CD14-positive monocyte (primary cell): ENCODE results near the gene TAF11L4. TPM values are rescaled to one million over a fixed set of nuclear protein-coding genes. Genes with fewer than 3 reads are reported as not detected.
A peak's percentile ranks its signal among the peaks of the same experiment; 100 is the strongest.

Source experiments
- DNase-seq, 3 donors: peaks; one replicate each; pipeline ENCODE4 v3.0.0-alpha.2; 2011 to 2022
- H2AFZ ChIP-seq: 2 replicates; pipeline ENCODE4 v1.6.0; 2012; ENCODE audit warnings: mild to moderate bottlenecking, low read depth, low read length, inconsistent platforms; ENCODE audit not compliant: insufficient read depth, poor library complexity, severe bottlenecking
- H3K27ac ChIP-seq, 2 donors: 1 replicate in 1 of 2; 2 replicates in 1 of 2; pipeline ENCODE4 v1.5.1; 2012 to 2013; ENCODE audit warnings: low read length in 2 of 2, control low read depth in 1 of 2, inconsistent platforms in 1 of 2, low read depth in 1 of 2, mild to moderate bottlenecking in 1 of 2
- H3K27me3 ChIP-seq, 2 donors: one replicate each; pipeline versions ENCODE4 v1.6.0 to v1.6.1; 2011 to 2013; ENCODE audit warnings: low read length in 2 of 2; ENCODE audit not compliant: control insufficient read depth in 2 of 2, insufficient read depth in 2 of 2
- H3K36me3 ChIP-seq, 2 donors: replicated peaks in 1 of 2; 1 replicate in 1 of 2; 2 replicates in 1 of 2; pipeline versions ENCODE4 v1.5.1 to v1.6.1; 2012 to 2013; ENCODE audit warnings: low read length in 2 of 2, control low read depth in 1 of 2, inconsistent platforms in 1 of 2, mild to moderate bottlenecking in 1 of 2; ENCODE audit not compliant: insufficient read depth in 2 of 2, control insufficient read depth in 1 of 2
- H3K4me1 ChIP-seq, 2 donors: 1 replicate in 1 of 2; 2 replicates in 1 of 2; pipeline versions ENCODE4 v1.5.1 to v1.6.1; 2012 to 2013; ENCODE audit warnings: low read length in 2 of 2, control low read depth in 1 of 2, inconsistent platforms in 1 of 2, mild to moderate bottlenecking in 1 of 2, moderate library complexity in 1 of 2; ENCODE audit not compliant: insufficient read depth in 2 of 2, control insufficient read depth in 1 of 2
- H3K4me2 ChIP-seq: replicated peaks from 2 replicates; pipeline ENCODE3; 2012; ENCODE audit warnings: low read length, moderate library complexity, mild to moderate bottlenecking; ENCODE audit not compliant: poor library complexity, severe bottlenecking; ENCODE audit errors: extremely low read depth
- H3K4me3 ChIP-seq, 3 experiments: fragments of 200-600 bp in 1 of 3; sonication (generic) in 1 of 3; replicated peaks in 1 of 3; 1 replicate in 2 of 3; 2 replicates in 1 of 3; pipeline ENCODE4 v1.5.1; 2011 to 2013; ENCODE audit warnings: low read length in 3 of 3, mild to moderate bottlenecking in 3 of 3, control low read depth in 2 of 3, low read depth in 2 of 3, inconsistent platforms in 1 of 3, moderate library complexity in 1 of 3
- H3K79me2 ChIP-seq: 2 replicates; pipeline ENCODE4 v1.6.0; 2012; ENCODE audit warnings: mild to moderate bottlenecking, control low read depth, inconsistent platforms, low read length, moderate library complexity; ENCODE audit not compliant: insufficient read depth
- H3K9ac ChIP-seq: 2 replicates; pipeline ENCODE4 v1.6.0; 2017; ENCODE audit warnings: low read length, mild to moderate bottlenecking; ENCODE audit not compliant: insufficient read depth, poor library complexity, severe bottlenecking
- H3K9me3 ChIP-seq, 2 donors: replicated peaks in 1 of 2; 1 replicate in 1 of 2; 2 replicates in 1 of 2; pipeline versions ENCODE4 v1.5.1 to v1.6.1; 2012 to 2013; ENCODE audit warnings: low read length in 2 of 2, control low read depth in 1 of 2; ENCODE audit not compliant: control insufficient read depth in 1 of 2, insufficient read depth in 1 of 2
- H4K20me1 ChIP-seq: 2 replicates; pipeline ENCODE4 v1.6.0; 2012; ENCODE audit warnings: mild to moderate bottlenecking, low read length, control low read depth, moderate library complexity; ENCODE audit not compliant: insufficient read depth
- H3K27ac Mint-ChIP-seq, 7 donors: one replicate each; pipeline ENCODE4 v1.8.0; 2020; ENCODE audit warnings: mild to moderate bottlenecking in 7 of 7, mixed read lengths in 7 of 7, moderate library complexity in 6 of 7, inconsistent platforms in 2 of 7
- H3K27me3 Mint-ChIP-seq, 3 donors: one replicate each; pipeline ENCODE4 v1.8.0; 2021 to 2022; ENCODE audit warnings: low read depth in 3 of 3, mild to moderate bottlenecking in 3 of 3, mixed read lengths in 3 of 3, moderate library complexity in 3 of 3, inconsistent platforms in 1 of 3
- H3K36me3 Mint-ChIP-seq, 2 donors: one replicate each; pipeline ENCODE4 v1.8.0; 2020; ENCODE audit warnings: mixed read lengths in 2 of 2, inconsistent platforms in 1 of 2, mild to moderate bottlenecking in 1 of 2
- H3K4me1 Mint-ChIP-seq: one replicate; pipeline ENCODE4 v1.8.0; 2020; ENCODE audit warnings: mild to moderate bottlenecking, mixed read lengths
- H3K4me3 Mint-ChIP-seq, 2 donors: one replicate each; pipeline ENCODE4 v1.8.0; 2020; ENCODE audit warnings: mild to moderate bottlenecking in 2 of 2, mixed read lengths in 2 of 2, moderate library complexity in 1 of 2
- H3K9me3 Mint-ChIP-seq, 7 donors: one replicate each; pipeline ENCODE4 v1.8.0; 2020 to 2022; ENCODE audit warnings: mixed read lengths in 7 of 7, mild to moderate bottlenecking in 6 of 7, moderate library complexity in 6 of 7, inconsistent platforms in 2 of 7
- WGBS: methylation state at CpG from one replicate; pipeline ENCODE4 v1.1.5; 2013; ENCODE audit warnings: missing lambda C conversion rate; ENCODE audit not compliant: insufficient coverage; 5-methylcytosine and 5-hydroxymethylcytosine counted together
- intact Hi-C, 2 donors: fragments of 100-400 bp; cut with micrococcal nuclease; formaldehyde crosslinking; loops; one replicate each; pipeline versions ENCODE4 v1.15.0 to v1.15.1; 2023
- polyA plus RNA-seq, 3 donors: library from polyadenylated mRNA; depleted of rRNA in 1 of 3; unstranded in 2 of 3; stranded (reverse) in 1 of 3; fragments of 300-500 nt in 2 of 3; fragments of >200 nt in 1 of 3; fragmentation: Illumina TruSeq in 2 of 3; gene quantifications; 1 replicate in 2 of 3; 2 replicates in 1 of 3; pipeline ENCODE4 v1.2.3, GENCODE V29; 2012 to 2021
- TF ChIP-seq, protein P1 (sequence below): fragments of 200-600 bp; IDR thresholded peaks from one replicate; pipeline ENCODE4 v1.8.0; 2022; ENCODE audit warnings: antibody characterized with exemption, mild to moderate bottlenecking

TAF11L4 gene
- polyA plus RNA-seq, 3 donors, result not detected

- H3K9me3 Mint-ChIP-seq, result no peaks in the 10 kb centered on the region
- TF ChIP-seq, protein P1, sequence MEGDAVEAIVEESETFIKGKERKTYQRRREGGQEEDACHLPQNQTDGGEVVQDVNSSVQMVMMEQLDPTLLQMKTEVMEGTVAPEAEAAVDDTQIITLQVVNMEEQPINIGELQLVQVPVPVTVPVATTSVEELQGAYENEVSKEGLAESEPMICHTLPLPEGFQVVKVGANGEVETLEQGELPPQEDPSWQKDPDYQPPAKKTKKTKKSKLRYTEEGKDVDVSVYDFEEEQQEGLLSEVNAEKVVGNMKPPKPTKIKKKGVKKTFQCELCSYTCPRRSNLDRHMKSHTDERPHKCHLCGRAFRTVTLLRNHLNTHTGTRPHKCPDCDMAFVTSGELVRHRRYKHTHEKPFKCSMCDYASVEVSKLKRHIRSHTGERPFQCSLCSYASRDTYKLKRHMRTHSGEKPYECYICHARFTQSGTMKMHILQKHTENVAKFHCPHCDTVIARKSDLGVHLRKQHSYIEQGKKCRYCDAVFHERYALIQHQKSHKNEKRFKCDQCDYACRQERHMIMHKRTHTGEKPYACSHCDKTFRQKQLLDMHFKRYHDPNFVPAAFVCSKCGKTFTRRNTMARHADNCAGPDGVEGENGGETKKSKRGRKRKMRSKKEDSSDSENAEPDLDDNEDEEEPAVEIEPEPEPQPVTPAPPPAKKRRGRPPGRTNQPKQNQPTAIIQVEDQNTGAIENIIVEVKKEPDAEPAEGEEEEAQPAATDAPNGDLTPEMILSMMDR, result no peak
Observed at GRCh38 chr5:17477573-17478265, 43.9 kb upstream of the TAF11L4 start.

DNA sequence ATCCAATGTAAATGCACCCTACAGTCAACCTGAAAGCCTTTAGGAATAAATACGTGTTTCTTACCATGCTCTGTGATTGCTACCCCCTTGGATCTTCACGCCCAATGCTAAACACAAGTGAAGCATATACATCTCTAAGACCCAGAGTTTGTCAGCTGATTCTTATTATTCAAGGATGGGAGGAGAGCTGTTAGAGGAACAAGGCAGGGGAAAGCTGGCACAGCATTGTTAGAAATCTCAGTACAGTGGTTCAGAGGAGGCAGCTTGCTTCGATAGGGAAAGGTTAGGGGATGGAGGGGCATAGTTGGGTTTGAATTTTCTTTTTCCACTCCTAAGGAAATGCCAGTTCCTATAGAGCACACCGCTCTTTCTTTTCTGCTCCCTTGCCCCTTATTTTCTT, 40.2 kb upstream of the TAF11L4 start:
- H3K27me3 ChIP-seq, result no peaks in the 10 kb centered on the region
- no peak overlapping the region for H3K4me2 ChIP-seq
- no peak overlapping the region for H3K27ac ChIP-seq
- TF ChIP-seq, protein P1, result no peak
- peaks cover 8% of the 10 kb centered on the region for H3K4me1 Mint-ChIP-seq
- no peaks in the 10 kb centered on the region for H3K36me3 Mint-ChIP-seq
- H2AFZ ChIP-seq, result no peak overlapping the region
- H3K27ac Mint-ChIP-seq, result no peak overlapping the region
- H3K4me1 ChIP-seq, result no peaks in the 10 kb centered on the region
- no peaks in the 10 kb centered on the region for H3K79me2 ChIP-seq
- H3K9ac ChIP-seq, result no peak overlapping the region
- intact Hi-C loops, result no loop called here
- no CpG with 5 or more reads among the region's 4 CpGs for WGBS
- H3K4me3 Mint-ChIP-seq, result no peak overlapping the region
- no peak for DNase-seq
- peaks cover 0 to 5% (median 3%) of the 10 kb centered on the region in 3 donors for H3K27me3 Mint-ChIP-seq
- H3K36me3 ChIP-seq, result no peaks in the 10 kb centered on the region
- no peaks in the 10 kb centered on the region for H3K9me3 Mint-ChIP-seq
- H4K20me1 ChIP-seq, result no peaks in the 10 kb centered on the region
- H3K9me3 ChIP-seq, result no peaks in the 10 kb centered on the region
- no peak overlapping the region for H3K4me3 ChIP-seq

More at GRCh38 chr5:17477573-17478265, 43.9 kb upstream of the TAF11L4 start:
- no peak overlapping the region for H3K4me3 ChIP-seq
- peak overlapping the region; percentile 29 for H2AFZ ChIP-seq
- no peak overlapping the region for H3K4me3 Mint-ChIP-seq
- no peaks in the 10 kb centered on the region for H3K79me2 ChIP-seq
- no peak for DNase-seq
- no peaks in the 10 kb centered on the region for H3K27me3 ChIP-seq
- H3K4me2 ChIP-seq, result no peak overlapping the region
- H3K27ac ChIP-seq, result no peak overlapping the region
- 95% methylated on average over 4 of the region's 7 CpGs for WGBS
- peaks cover 0 to 3% (median 0%) of the 10 kb centered on the region in 3 donors for H3K27me3 Mint-ChIP-seq
- no peaks in the 10 kb centered on the region for H4K20me1 ChIP-seq
- intact Hi-C loops, result no loop called here
- H3K4me1 ChIP-seq, result no peaks in the 10 kb centered on the region
- H3K27ac Mint-ChIP-seq, result no peak overlapping the region
- no peak overlapping the region for H3K9ac ChIP-seq
- no peaks in the 10 kb centered on the region for H3K36me3 ChIP-seq
- peaks cover 7% of the 10 kb centered on the region for H3K4me1 Mint-ChIP-seq
- H3K9me3 ChIP-seq, result no peaks in the 10 kb centered on the region
- no peaks in the 10 kb centered on the region for H3K36me3 Mint-ChIP-seq
